LNCaP clone FGC (cell line): Measurements from ENCODE around the gene GRHL3.

Source experiments
- DNase-seq: peaks from one replicate; pipeline ENCODE4 v3.0.0-alpha.2; 2011; ENCODE audit warnings: low read depth
- H3K4me3 ChIP-seq: 2 replicates; pipeline ENCODE4 v1.5.1; 2011; ENCODE audit warnings: mild to moderate bottlenecking, low read depth, low read length, control low read depth
- CTCF ChIP-seq: IDR thresholded peaks from 2 replicates; pipeline ENCODE4 v1.5.1; 2012; ENCODE audit warnings: mild to moderate bottlenecking; ENCODE audit not compliant: control insufficient read depth, insufficient read depth; ENCODE audit errors: extremely low read depth

Gene GRHL3

GRCh38 chr1:24293392-24294227 lies 25.5 kb upstream of the GRHL3 start:
- DNase-seq, result no peak
- H3K4me3 ChIP-seq, result no peak overlapping the region
- TF ChIP-seq CTCF, result no peak

DNA sequence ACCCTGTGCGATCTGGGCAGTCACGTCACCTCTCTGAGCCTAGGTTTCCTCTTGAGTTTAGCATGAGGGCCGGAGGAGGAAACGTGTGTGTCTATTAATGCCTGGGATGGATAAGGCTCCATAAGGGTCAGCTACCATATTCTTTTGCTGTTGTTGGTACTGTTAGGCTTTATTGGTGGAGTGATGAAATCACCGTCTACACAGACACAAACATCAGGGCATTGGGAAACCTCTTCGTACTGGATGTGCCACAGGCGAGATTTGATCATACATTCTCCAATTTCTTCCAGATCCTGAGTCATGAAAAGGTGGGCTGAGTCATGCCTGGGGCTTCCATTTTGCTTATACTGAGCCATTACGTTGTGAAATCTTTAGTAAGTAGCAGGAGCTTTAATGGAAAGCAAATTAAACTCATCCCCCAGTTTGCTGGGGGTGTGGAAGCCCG lies 24.9 kb upstream of the GRHL3 start:
- DNase-seq, result no peak
- no peak for TF ChIP-seq CTCF
- H3K4me3 ChIP-seq, result no peak overlapping the region

- TF ChIP-seq CTCF, result no peak
- peak; percentile 80 for DNase-seq
- no peak overlapping the region for H3K4me3 ChIP-seq
Measured at GRCh38 chr1:24294716-24295371, 24.3 kb upstream of the GRHL3 start.

- no peak for DNase-seq
- no peak overlapping the region for H3K4me3 ChIP-seq
- no peak for TF ChIP-seq CTCF
Measured at GRCh38 chr1:24295535-24295934, 23.6 kb upstream of the GRHL3 start.

- DNase-seq, result no peak
- H3K4me3 ChIP-seq, result no peak overlapping the region
- no peak for TF ChIP-seq CTCF
Measured at GRCh38 chr1:24297187-24297851, 21.8 kb upstream of the GRHL3 start.

GRCh38 chr1:24297852-24298232 lies 21.3 kb upstream of the GRHL3 start:
- no peak overlapping the region for H3K4me3 ChIP-seq
- DNase-seq, result no peak
- TF ChIP-seq CTCF, result no peak
